ENCODE measurements around the gene APOL6.
"Not testable (repeated sequence)": the region's sequence is repeated elsewhere in the genome, so short reads cannot be mapped to it uniquely, and the experiment has no call there.

GRCh38 chr22:35676065-35676464, 27.8 kb downstream of the APOL6 start:
- not testable (repeated sequence) for TF ChIP-seq CTCF (optimal IDR thresholded peaks at IDR 0.05 in 1 of 3, IDR thresholded peaks at IDR 0.05 in 1 of 3, conservative IDR thresholded peaks at IDR 0.05 in 1 of 3; ENCODE audit: extremely low read depth in 1 of 3, insufficient read depth in 2 of 3, low read length in 3 of 3); EZH2 (IDR thresholded peaks at IDR 0.05; ENCODE audit: low read length)

Measured in keratinocyte (primary cell).